Measurements from ENCODE around the gene DDAH1.
"Not testable (repeated sequence)": the region's sequence is repeated elsewhere in the genome, so short reads cannot be mapped to it uniquely, and the experiment has no call there.

Gene DDAH1

DNA sequence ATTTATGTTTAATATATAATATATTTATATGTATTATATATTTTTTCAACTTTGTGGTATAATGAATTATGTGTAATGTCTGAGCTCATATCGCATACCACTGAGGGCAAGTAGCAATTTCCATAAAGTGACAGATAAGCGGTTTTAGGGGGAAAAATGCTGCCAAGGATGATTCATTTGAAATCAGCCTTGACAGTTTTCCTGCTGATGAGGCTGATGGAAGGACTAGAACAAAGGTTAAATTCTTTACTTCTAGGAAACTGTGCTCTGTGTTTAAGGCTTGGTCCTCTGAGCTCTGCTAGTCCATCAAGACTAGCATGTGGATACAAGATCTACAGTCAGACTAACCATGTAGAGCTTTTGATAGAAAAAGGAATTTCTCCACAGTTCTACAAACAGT lies 19.3 kb upstream of the DDAH1 start:
- H3K27me3 Mint-ChIP-seq, result peaks cover 32% of the 10 kb centered on the region
- H3K27ac Mint-ChIP-seq, result no peak overlapping the region
- H3K4me1 Mint-ChIP-seq (ENCODE audit: low read depth), result no peaks in the 10 kb centered on the region
- no peak overlapping the region for H3K4me3 Mint-ChIP-seq
- no peaks in the 10 kb centered on the region for H3K36me3 Mint-ChIP-seq (ENCODE audit: low read depth)
- H3K9me3 Mint-ChIP-seq, result no peaks in the 10 kb centered on the region

DNA sequence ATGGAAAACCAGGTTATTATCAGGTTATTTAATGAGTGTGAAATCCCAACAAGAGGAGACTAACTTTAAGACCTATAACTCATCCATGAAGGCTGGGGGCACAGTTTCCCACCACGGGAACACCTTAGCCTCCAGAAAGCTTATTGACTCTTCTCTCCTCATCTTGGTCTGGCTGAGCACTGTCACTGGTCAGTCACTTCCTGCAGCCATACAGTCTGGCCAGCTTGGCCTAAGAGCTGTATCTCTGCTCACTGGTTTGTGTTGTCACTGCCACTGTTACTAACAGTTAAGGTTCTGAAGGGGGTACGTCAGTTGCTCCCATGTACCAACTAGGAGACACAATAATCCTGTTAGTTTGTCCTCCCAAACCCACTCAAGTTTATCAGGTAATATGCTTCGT lies 16.7 kb upstream of the DDAH1 start:
- no peaks in the 10 kb centered on the region for H3K36me3 Mint-ChIP-seq (ENCODE audit: low read depth)
- no peaks in the 10 kb centered on the region for H3K4me1 Mint-ChIP-seq (ENCODE audit: low read depth)
- no peak overlapping the region for H3K27ac Mint-ChIP-seq
- H3K9me3 Mint-ChIP-seq, result no peaks in the 10 kb centered on the region
- H3K4me3 Mint-ChIP-seq, result no peak overlapping the region
- peaks cover 27% of the 10 kb centered on the region for H3K27me3 Mint-ChIP-seq

DNA sequence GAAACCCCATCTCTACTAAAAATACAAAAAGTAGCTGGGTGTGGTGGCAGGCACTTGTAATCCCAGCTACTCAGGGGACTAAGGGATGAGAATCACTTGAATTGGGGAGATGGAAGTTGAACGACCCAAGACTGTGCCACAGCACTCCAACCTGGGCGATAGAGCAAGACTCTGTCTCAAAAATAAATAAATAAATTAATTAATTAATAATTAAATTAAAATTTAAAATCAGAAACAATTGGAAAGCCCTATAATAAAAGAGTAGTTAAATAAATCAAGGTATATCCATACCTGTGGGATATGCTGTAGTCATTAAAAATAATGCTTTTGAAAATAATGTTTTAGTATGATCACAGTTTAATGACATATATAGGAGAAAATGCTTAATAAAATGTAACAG lies 15.6 kb upstream of the DDAH1 start:
- Mint-ChIP-seq H3K36me3 (ENCODE audit: low read depth) (no peaks in the 10 kb centered on the region), H3K9me3 (no peaks in the 10 kb centered on the region), H3K4me1 (ENCODE audit: low read depth) (no peaks in the 10 kb centered on the region), H3K4me3 (no peak overlapping the region), H3K27ac (no peak overlapping the region), H3K27me3 (peaks cover 27% of the 10 kb centered on the region)

DNA sequence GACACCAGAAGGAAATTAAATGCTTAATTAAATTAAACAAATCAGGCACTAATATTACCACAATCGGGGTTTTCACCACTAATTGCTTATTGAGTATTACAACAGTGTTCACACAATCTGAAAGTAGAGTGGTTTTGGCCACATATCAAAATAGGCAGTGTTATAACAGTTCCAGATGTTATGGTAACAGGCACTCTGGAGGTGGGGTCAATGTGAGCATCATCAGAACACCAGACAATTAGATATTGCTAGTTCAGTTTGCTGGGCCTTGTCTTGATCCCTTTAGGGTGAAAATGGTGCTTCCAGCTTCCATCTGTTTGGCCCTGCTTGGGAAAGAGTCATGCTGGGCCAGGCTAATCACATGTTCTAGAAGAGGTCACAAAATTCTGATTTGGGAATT lies 14.5 kb upstream of the DDAH1 start:
- Mint-ChIP-seq H3K4me1 (ENCODE audit: low read depth) (no peaks in the 10 kb centered on the region), H3K36me3 (ENCODE audit: low read depth) (no peaks in the 10 kb centered on the region), H3K9me3 (no peaks in the 10 kb centered on the region), H3K27me3 (peaks cover 27% of the 10 kb centered on the region), H3K4me3 (no peak overlapping the region), H3K27ac (no peak overlapping the region)

DNA sequence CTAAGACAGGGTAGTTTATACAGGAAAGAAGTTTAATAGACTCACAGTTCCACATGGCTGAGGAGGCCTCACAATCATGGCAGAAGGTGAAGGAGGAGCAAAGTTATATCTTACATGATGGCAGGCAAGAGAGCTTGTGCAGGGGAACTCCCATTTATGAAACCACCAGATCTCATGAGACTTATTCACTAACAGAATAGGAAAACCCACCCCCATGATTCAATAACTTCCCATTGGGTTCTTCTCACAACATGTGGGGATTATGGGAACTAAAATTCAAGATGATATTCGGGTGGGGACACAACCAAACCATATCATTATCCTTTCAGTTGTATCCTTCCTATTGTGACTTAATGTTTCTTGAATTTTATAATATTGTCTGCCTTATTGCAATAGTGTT lies 13.4 kb upstream of the DDAH1 start:
- H3K36me3 Mint-ChIP-seq (ENCODE audit: low read depth), result no peaks in the 10 kb centered on the region
- H3K4me3 Mint-ChIP-seq, result no peak overlapping the region
- H3K27me3 Mint-ChIP-seq, result peaks cover 34% of the 10 kb centered on the region
- H3K9me3 Mint-ChIP-seq, result peaks cover 5% of the 10 kb centered on the region
- H3K4me1 Mint-ChIP-seq (ENCODE audit: low read depth), result no peaks in the 10 kb centered on the region
- no peak overlapping the region for H3K27ac Mint-ChIP-seq

DNA sequence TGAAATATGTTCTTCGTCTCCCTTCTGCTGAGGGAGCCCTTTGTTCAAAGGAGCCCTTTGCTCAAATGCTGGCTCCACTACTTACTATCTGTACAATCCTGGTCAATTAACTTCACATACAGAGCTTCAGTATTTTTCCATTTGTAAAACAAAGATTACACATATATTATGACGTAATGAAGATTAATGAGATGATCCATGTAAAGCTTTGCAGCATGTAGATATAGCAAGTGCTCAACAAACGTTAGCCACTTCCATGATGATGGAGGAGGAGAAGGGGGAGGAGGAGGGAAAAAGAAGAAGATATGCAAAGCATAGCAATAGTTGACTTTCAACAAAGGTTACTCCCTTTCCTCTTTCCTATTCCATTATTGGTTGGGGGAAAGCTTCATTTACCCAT lies 10.1 kb upstream of the DDAH1 start:
- no peak overlapping the region for H3K4me3 Mint-ChIP-seq
- H3K27ac Mint-ChIP-seq, result no peak overlapping the region
- H3K4me1 Mint-ChIP-seq (ENCODE audit: low read depth), result no peaks in the 10 kb centered on the region

DNA sequence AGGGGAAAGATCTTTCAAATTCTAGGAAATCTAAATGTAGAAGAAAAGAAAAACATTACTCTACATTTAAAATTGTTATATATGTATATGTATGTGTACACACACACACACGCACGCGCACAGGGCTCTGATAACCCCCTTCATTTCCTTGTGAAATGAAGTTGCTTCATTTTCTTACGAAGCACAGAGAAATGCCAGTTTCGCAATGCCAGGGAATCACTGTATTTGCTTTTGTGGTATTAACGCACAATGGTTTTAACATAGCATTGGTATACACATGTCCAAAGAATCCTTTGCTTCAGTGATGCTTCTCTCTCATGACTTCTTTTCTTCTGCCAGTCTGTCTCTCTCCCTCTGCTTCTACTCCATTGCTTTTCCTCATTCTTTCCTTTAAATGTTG lies 8.4 kb upstream of the DDAH1 start:
- no peaks in the 10 kb centered on the region for H3K36me3 Mint-ChIP-seq (ENCODE audit: low read depth)

More for the DNA sequence above, 10.1 kb upstream of the DDAH1 start:
- Mint-ChIP-seq H3K27me3 (peaks cover 45% of the 10 kb centered on the region), H3K9me3 (peaks cover 5% of the 10 kb centered on the region), H3K36me3 (ENCODE audit: low read depth) (no peaks in the 10 kb centered on the region)

DNA sequence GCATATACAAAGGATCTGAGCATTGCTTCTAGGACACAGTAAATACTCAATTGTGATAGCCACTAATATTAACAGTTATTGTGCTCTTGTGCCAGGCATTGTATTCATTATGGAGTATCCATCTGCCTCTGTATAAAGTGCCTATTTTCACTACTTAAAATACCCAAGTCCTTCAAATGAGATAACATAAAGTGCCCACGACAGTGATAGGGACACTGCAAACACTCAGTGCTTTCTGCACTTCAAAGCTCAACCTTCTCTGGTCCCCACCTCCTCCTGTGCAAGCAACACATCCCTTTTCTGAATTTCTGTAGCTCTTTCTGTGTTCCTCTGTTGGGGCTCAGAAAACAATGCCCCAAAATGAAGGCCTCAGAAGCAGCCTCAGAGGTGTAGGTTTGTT lies 6.6 kb upstream of the DDAH1 start:
- no peaks in the 10 kb centered on the region for H3K4me1 Mint-ChIP-seq (ENCODE audit: low read depth)
- peaks cover 63% of the 10 kb centered on the region for H3K27me3 Mint-ChIP-seq
- H3K4me3 Mint-ChIP-seq, result no peak overlapping the region
- no peak overlapping the region for H3K27ac Mint-ChIP-seq
- peaks cover 9% of the 10 kb centered on the region for H3K9me3 Mint-ChIP-seq
- no peaks in the 10 kb centered on the region for H3K36me3 Mint-ChIP-seq (ENCODE audit: low read depth)

More for the DNA sequence above, 8.4 kb upstream of the DDAH1 start:
- peaks cover 56% of the 10 kb centered on the region for H3K27me3 Mint-ChIP-seq
- no peaks in the 10 kb centered on the region for H3K4me1 Mint-ChIP-seq (ENCODE audit: low read depth)
- peaks cover 9% of the 10 kb centered on the region for H3K9me3 Mint-ChIP-seq
- no peak overlapping the region for H3K4me3 Mint-ChIP-seq
- H3K27ac Mint-ChIP-seq, result no peak overlapping the region

DNA sequence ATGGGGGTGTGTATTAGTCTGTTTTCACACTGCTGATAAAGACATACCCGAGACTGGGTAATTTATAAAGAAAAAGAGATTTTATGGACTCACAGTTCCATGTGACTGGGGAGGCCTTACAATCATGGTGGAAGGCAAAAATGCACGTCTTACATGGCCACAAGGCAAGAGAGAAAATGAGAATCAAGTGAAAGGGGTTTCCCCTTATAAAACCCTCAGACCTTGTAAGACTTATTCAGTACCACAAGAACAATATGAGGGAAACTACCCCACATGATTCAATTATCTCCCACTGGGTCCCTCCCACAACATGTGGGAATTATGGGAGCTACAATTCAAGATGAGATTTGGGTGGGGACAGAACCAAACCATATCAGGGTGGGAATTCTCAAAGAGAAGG lies 5.2 kb upstream of the DDAH1 start:
- H3K36me3 Mint-ChIP-seq (ENCODE audit: low read depth); H3K4me3 Mint-ChIP-seq; H3K9me3 Mint-ChIP-seq; H3K4me1 Mint-ChIP-seq (ENCODE audit: low read depth); H3K27ac Mint-ChIP-seq: not testable (repeated sequence)
- peaks cover 65% of the 10 kb centered on the region for H3K27me3 Mint-ChIP-seq

DNA sequence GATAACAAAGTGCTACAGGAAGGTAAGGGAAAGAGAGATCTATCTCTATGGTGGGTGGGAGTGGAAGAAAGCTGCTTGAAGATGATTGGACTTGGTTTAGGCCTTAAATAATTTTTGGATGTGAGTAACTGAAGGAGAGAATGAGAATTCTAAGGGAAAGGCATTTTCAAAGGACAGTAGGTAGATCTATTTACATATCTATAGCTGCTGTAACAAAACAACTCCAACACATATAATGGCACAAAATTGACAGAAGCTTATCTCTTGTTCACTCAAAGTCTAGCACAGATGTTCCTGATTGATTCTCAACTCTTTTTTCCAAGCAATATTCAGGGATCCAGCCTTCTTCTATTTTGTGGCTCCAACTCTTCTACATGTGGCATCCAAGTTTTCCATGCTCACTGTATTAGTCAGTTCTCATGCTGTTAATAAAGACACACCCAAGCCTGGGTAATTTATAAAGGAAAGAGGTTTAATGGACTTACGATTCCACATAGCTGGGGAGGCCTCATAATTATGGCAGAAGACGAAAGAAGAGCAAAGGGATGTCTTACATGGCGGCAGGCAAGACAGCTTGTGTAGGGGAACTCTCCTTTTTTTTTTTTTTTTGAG lies 3.1 kb upstream of the DDAH1 start:
- Mint-ChIP-seq H3K36me3 (ENCODE audit: low read depth) (no peaks in the 10 kb centered on the region), H3K9me3 (peaks cover 4% of the 10 kb centered on the region), H3K27ac (no peak overlapping the region), H3K4me1 (ENCODE audit: low read depth) (no peaks in the 10 kb centered on the region), H3K4me3 (no peak overlapping the region), H3K27me3 (peaks cover 67% of the 10 kb centered on the region)

DNA sequence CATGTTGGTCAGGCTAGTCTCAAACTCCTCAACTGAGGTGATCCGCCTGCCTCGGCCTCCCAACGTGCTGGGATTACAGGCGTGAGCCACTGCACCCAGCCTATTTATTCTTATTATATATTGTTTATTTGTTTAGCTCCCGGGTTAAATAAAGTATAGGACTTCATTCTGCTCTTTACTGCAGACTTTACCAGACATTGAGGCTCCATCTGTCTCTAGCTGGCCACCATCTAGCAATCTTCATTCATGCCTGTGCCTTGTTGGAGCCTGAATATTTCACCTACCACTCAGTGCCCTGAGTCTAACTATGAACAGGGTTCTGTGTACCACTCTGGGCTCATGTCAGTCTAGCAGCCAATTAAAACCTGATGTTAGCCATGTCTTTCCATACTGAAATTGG lies 2.1 kb upstream of the DDAH1 start:
- Mint-ChIP-seq H3K9me3 (peaks cover 4% of the 10 kb centered on the region), H3K27me3 (peaks cover 75% of the 10 kb centered on the region), H3K4me3 (no peak overlapping the region), H3K36me3 (ENCODE audit: low read depth) (no peaks in the 10 kb centered on the region), H3K27ac (no peak overlapping the region), H3K4me1 (ENCODE audit: low read depth) (no peaks in the 10 kb centered on the region)

DNA sequence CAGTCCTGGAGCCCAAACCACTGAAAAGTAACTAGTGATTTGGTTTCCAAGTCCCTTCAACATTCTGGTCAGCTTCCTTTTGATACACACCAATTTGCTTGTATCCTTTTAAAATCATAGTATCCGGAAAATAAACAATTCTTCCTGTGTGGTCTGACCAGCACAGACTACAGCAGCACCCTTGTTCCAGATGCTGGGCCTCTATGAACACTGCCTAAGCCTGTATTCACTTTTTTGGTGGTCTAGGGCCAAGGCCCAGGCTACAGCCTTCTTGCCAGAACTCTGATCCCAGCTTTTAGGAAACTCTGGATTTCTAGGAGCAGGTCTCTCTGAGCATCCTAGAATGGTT lies 801 bp upstream of the DDAH1 start:
- Mint-ChIP-seq H3K9me3 (peaks cover 4% of the 10 kb centered on the region), H3K36me3 (ENCODE audit: low read depth) (no peaks in the 10 kb centered on the region), H3K27ac (no peak overlapping the region), H3K4me1 (ENCODE audit: low read depth) (no peaks in the 10 kb centered on the region), H3K27me3 (peaks cover 74% of the 10 kb centered on the region), H3K4me3 (peak overlapping the region; percentile 47)

DNA sequence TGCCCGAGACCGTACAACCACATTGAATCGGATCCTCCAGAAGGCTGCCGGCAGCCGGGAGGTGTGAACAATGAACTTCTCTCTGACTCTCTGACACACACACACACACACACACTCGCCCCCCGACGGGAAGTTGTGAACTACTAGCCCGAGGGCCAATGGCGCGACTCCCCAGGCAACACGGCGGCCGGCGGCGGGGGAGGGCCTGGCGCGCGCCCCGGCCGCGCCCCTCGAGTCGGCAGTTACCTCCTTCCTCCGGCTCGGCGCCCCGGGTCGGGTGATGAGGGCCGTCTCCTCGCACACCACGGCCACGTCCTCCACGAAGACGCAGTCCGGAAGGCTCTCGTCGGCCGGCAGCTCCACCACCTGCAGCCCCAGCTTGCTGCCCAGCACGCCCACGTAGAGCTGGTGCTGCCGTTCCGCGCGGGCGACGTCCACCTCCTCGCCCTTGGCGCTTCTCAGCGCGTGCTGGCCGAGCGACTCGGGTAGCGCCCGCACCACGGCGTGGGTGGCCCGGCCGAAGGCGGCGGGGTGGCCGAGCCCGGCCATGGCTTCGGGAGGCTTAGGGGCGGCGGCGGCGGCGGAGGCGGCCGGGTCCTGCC lies 361 bp downstream of the DDAH1 start:
- H3K27me3 Mint-ChIP-seq, result peaks cover 70% of the 10 kb centered on the region
- H3K9me3 Mint-ChIP-seq, result peaks cover 4% of the 10 kb centered on the region
- H3K27ac Mint-ChIP-seq, result no peak overlapping the region
- peak overlapping the region; percentile 5 for H3K4me3 Mint-ChIP-seq
- H3K4me1 Mint-ChIP-seq (ENCODE audit: low read depth), result no peaks in the 10 kb centered on the region
- H3K36me3 Mint-ChIP-seq (ENCODE audit: low read depth), result no peaks in the 10 kb centered on the region

DNA sequence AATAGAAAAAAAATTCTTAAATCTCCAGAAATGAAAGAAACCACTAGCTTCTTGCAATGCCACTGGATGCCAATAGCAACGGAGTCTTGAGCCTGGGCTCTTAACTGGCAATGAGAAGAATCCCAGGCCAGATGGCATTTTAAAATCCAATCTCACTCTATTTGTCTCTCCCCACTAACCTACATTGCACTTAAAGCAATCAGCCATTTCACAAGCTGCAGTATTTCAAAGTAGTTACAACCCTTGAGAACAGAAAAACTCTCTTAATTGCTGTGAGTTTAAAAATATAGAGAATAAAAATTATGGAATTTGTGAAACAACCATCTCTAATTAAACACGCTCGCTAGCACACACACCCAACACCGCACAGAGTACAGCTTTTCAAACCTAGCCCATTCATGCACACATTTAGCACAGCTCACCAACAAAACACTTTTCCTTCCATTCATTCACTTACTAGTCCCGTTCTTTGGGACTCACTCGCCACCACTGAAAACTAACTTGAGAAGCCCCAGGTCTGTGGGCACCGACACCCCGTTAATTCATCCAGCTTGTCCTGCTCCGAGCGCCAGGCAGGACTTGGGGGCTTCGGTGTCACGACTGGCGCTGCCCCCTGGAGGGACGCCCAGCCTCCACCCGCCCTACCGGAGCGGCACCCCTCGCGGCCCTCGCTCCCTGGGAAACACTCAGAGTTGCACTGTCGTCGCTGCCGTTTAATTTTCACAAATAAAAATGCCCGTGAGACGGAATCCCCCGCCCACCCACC lies 1.0 kb downstream of the DDAH1 start:
- H3K4me1 Mint-ChIP-seq (ENCODE audit: low read depth), result no peaks in the 10 kb centered on the region
- no peak overlapping the region for H3K27ac Mint-ChIP-seq
- peaks cover 70% of the 10 kb centered on the region for H3K27me3 Mint-ChIP-seq
- H3K36me3 Mint-ChIP-seq (ENCODE audit: low read depth), result no peaks in the 10 kb centered on the region
- peak overlapping the region; percentile 5 for H3K4me3 Mint-ChIP-seq
- H3K9me3 Mint-ChIP-seq, result peaks cover 4% of the 10 kb centered on the region

DNA sequence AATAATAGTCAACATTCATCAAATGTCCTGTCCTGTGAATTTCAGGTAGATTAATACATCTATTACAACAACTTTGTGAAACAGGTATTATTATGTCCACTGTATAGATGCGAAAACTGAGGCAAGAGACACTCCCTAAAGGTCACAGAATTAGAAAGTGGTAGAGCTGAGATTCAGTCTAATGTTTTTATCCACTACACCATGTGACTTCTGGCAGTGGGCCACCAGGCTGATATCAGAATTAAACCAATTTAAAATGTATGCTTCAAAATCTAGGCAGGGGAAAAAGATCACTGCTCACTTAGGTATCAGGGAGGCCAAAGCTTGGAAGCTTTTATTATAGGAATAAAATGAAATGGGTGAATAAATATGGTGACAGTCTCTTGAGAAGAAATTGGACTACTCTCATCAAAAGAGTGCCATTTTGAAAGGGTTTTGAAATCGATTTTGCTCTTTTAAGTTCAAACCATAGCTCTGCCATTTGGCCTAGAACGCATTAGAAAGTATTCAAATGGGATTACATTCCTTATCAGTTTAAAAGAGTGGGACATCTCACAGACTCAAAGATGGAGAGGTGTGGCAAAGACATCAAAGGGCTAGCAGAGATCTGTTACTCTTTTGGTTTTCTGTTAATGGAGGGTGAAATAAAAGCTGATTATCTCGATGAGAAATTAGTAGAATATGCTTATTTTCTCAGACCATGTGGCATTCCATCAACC lies 1.9 kb downstream of the DDAH1 start:
- H3K9me3 Mint-ChIP-seq, result no peaks in the 10 kb centered on the region
- no peaks in the 10 kb centered on the region for H3K4me1 Mint-ChIP-seq (ENCODE audit: low read depth)
- H3K4me3 Mint-ChIP-seq, result no peak overlapping the region
- H3K36me3 Mint-ChIP-seq (ENCODE audit: low read depth), result no peaks in the 10 kb centered on the region
- no peak overlapping the region for H3K27ac Mint-ChIP-seq
- H3K27me3 Mint-ChIP-seq, result peaks cover 62% of the 10 kb centered on the region
